ENCODE results near the gene FHL2.

DNA sequence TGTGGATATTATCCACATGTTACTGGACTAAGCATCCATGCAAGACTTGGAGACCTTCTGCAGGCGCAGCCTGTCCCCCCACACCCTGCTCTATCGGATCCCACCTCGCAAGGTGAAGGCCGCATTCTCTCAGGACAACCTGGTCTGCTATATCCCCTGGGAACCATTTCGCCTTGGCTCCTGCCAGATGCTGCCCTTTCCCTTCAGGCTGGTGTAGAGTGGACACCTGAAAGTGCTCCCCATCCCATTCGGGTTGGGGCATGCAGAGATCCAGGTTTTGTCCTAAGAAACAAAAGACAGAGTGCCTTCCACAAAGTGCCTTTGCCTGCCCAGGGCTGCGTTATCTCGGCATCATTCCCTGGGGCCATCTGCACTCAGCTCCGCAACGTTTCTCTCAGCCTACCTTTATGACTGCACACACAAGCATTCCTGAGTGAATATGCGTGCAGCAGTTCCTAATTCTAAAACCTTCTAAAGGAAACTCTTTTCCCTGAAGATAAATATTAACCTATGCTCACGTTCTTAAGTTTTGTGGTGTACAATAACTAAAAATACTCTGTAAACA, 20.5 kb downstream of the FHL2 start:
- TF ChIP-seq CTCF (IDR thresholded peaks at IDR 0.05; ENCODE audit: low read depth, low read length) (no peak), POLR2A (IDR thresholded peaks at IDR 0.05; ENCODE audit: extremely low read depth, insufficient read length) (no peak)

Measured in NB4 (cell line).